PC-3 (cell line): ENCODE data around the gene PRRT1B.

ENCODE experiments used
- CTCF ChIP-seq: fragments of 300-600 bp; sonication (generic); conservative IDR thresholded peaks from 2 replicates; pipeline ENCODE4 v1.5.1; 2017; ENCODE audit warnings: antibody characterized with exemption, low read depth, mild to moderate bottlenecking, low read length
- EZH2 ChIP-seq: fragments of 300-600 bp; sonication (generic); IDR thresholded peaks from one replicate; pipeline ENCODE4 v1.6.1; 2017; ENCODE audit warnings: antibody characterized with exemption, mild to moderate bottlenecking, low read length; ENCODE audit not compliant: unreplicated experiment
- EZH2phosphoT487 ChIP-seq: fragments of 300-600 bp; sonication (generic); IDR thresholded peaks from 2 replicates; pipeline ENCODE4 v1.6.1; 2018; ENCODE audit warnings: mild to moderate bottlenecking, antibody characterized with exemption, low read length, borderline replicate concordance

DNA sequence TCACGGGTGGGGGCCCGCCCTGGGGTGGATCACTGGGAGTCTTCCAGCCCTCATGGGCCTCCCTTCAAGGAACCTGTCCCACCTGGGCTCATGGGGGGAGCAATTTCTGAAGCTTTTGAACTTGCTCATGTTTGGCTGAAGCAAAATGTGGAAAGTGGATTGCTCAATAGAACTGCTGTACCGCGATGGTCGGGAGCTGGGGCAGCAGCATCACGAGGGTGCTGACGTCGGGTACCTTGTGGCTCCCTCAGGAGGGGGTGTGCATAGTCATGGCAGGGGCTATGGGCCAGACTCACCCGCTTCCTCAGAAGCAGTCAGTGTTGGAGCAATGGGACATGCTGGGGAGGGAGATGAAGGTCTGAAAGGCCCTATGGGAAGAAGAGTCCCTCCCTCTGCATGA, 57.9 kb downstream of the PRRT1B start:
- TF ChIP-seq EZH2 (no peak), CTCF (no peak), EZH2phosphoT487 (no peak)
